HEK293 (cell line): ENCODE measurements around the gene ADA.

Experiments
- CTCF ChIA-PET: fragments of 350-600 bp; formaldehyde crosslinking; extraction: SDS; loops from one replicate; lab custom pipeline; 2021; ENCODE audit warnings: antibody characterized with exemption; lab: Yijun Ruan, JAX
- POLR2A ChIA-PET: fragments of 300-600 bp; formaldehyde crosslinking; extraction: SDS; loops from one replicate; lab custom pipeline; 2020; ENCODE audit warnings: antibody characterized with exemption, inconsistent platforms; lab: Yijun Ruan, JAX
- H3K27ac ChIP-seq: fragments of 200-500 bp; sonication (Bioruptor generic); 2 replicates; pipeline ENCODE4 v1.5.1; 2014; ENCODE audit warnings: low read depth, low read length, control low read depth, inconsistent platforms; ENCODE audit errors: extremely low read depth
- H3K36me3 ChIP-seq, 2 experiments: fragments of 200-500 bp in 1 of 2; sonication (Bioruptor generic) in 1 of 2; 1 replicate in 1 of 2; 2 replicates in 1 of 2; pipeline ENCODE4 v1.5.1; 2014 to 2017; ENCODE audit warnings: inconsistent platforms in 2 of 2, low read length in 2 of 2; ENCODE audit not compliant: control insufficient read depth in 2 of 2, insufficient read depth in 1 of 2
- H3K4me1 ChIP-seq: fragments of 200-500 bp; sonication (Bioruptor generic); 2 replicates; pipeline ENCODE4 v1.5.1; 2014; ENCODE audit warnings: mild to moderate bottlenecking, low read length, inconsistent platforms; ENCODE audit not compliant: control insufficient read depth, insufficient read depth
- H3K4me3 ChIP-seq: 2 replicates; pipeline ENCODE4 v1.5.1; 2011; ENCODE audit warnings: low read depth, mild to moderate bottlenecking, control low read depth, low read length, moderate library complexity
- H3K9me3 ChIP-seq: fragments of 200-500 bp; sonication (Bioruptor generic); 2 replicates; pipeline ENCODE4 v1.5.1; 2014; ENCODE audit warnings: low read depth, low read length, inconsistent platforms; ENCODE audit not compliant: control insufficient read depth, insufficient read depth
- FEZF1 ChIP-seq: fragments of 450-650 bp; formaldehyde crosslinking; IDR thresholded peaks from 2 replicates; pipeline ENCODE4 v1.5.1; 2016; ENCODE audit warnings: missing biosample characterization, missing genetic modification characterization
- GFI1B ChIP-seq: fragments of 450-650 bp; formaldehyde crosslinking; IDR thresholded peaks from 2 replicates; pipeline ENCODE4 v1.5.1; 2016; ENCODE audit warnings: missing biosample characterization, missing genetic modification characterization
- GLIS1 ChIP-seq: fragments of 450-650 bp; formaldehyde crosslinking; IDR thresholded peaks from 2 replicates; pipeline ENCODE4 v1.5.1; 2016; ENCODE audit warnings: missing biosample characterization, missing genetic modification characterization
- HIC1 ChIP-seq: fragments of 450-650 bp; formaldehyde crosslinking; IDR thresholded peaks from 2 replicates; pipeline ENCODE4 v1.5.1; 2016; ENCODE audit warnings: missing biosample characterization, missing genetic modification characterization
- KLF7 ChIP-seq: fragments of 450-650 bp; formaldehyde crosslinking; IDR thresholded peaks from 2 replicates; pipeline ENCODE4 v1.5.1; 2016; ENCODE audit warnings: missing biosample characterization, missing genetic modification characterization, borderline replicate concordance
- KLF9 ChIP-seq: fragments of 450-650 bp; formaldehyde crosslinking; IDR thresholded peaks from 2 replicates; pipeline ENCODE4 v1.5.1; 2016; ENCODE audit warnings: missing biosample characterization, missing genetic modification characterization, low read depth
- MEIS1 ChIP-seq: sonication (generic); formaldehyde crosslinking; IDR thresholded peaks from 2 replicates; pipeline ENCODE4 v1.8.1; 2022; ENCODE audit warnings: missing genetic modification reagents, mild to moderate bottlenecking, borderline replicate concordance
- ZBTB17 ChIP-seq: fragments of 450-650 bp; formaldehyde crosslinking; IDR thresholded peaks from 2 replicates; pipeline ENCODE4 v1.5.1; 2016; ENCODE audit warnings: missing biosample characterization, missing genetic modification characterization
- ZBTB21 ChIP-seq: fragments of 450-650 bp; formaldehyde crosslinking; IDR thresholded peaks from 2 replicates; pipeline ENCODE4 v1.5.1; 2017; ENCODE audit warnings: missing biosample characterization, missing genetic modification characterization
- ZNF133 ChIP-seq: fragments of 450-650 bp; formaldehyde crosslinking; IDR thresholded peaks from 2 replicates; pipeline ENCODE4 v1.5.1; 2016; ENCODE audit warnings: missing biosample characterization, missing genetic modification characterization
- ZNF146 ChIP-seq: fragments of 450-650 bp; formaldehyde crosslinking; IDR thresholded peaks from 2 replicates; pipeline ENCODE4 v1.5.1; 2016; ENCODE audit warnings: missing biosample characterization, missing genetic modification characterization
- ZNF157 ChIP-seq: fragments of 450-650 bp; formaldehyde crosslinking; IDR thresholded peaks from 2 replicates; pipeline ENCODE4 v1.5.1; 2016; ENCODE audit warnings: missing biosample characterization, missing genetic modification characterization
- ZNF19 ChIP-seq: fragments of 450-650 bp; formaldehyde crosslinking; IDR thresholded peaks from 2 replicates; pipeline ENCODE4; 2016; ENCODE audit warnings: missing biosample characterization, missing genetic modification characterization, low read depth
- ZNF2 ChIP-seq: fragments of 450-650 bp; formaldehyde crosslinking; IDR thresholded peaks from 2 replicates; pipeline ENCODE4 v1.5.1; 2016; ENCODE audit warnings: missing biosample characterization, missing genetic modification characterization
- ZNF223 ChIP-seq: fragments of 450-650 bp; formaldehyde crosslinking; IDR thresholded peaks from 2 replicates; pipeline ENCODE4 v1.5.1; 2016; ENCODE audit warnings: missing biosample characterization, missing genetic modification characterization
- ZNF239 ChIP-seq: fragments of 450-650 bp; formaldehyde crosslinking; IDR thresholded peaks from 2 replicates; pipeline ENCODE4 v1.5.1; 2016; ENCODE audit warnings: missing biosample characterization, missing genetic modification characterization
- ZNF354C ChIP-seq: fragments of 450-650 bp; formaldehyde crosslinking; IDR thresholded peaks from 2 replicates; pipeline ENCODE4 v1.5.1; 2016; ENCODE audit warnings: missing biosample characterization, missing genetic modification characterization, low read depth, borderline replicate concordance
- ZNF426 ChIP-seq: fragments of 450-650 bp; formaldehyde crosslinking; IDR thresholded peaks from 2 replicates; pipeline ENCODE4 v1.5.1; 2017; ENCODE audit warnings: missing biosample characterization, missing genetic modification characterization, mild to moderate bottlenecking, inconsistent platforms, moderate library complexity
- ZNF433 ChIP-seq: fragments of 450-650 bp; formaldehyde crosslinking; IDR thresholded peaks from 2 replicates; pipeline ENCODE4 v1.5.1; 2016; ENCODE audit warnings: missing biosample characterization, missing genetic modification characterization, low read depth
- ZNF48 ChIP-seq: fragments of 450-650 bp; formaldehyde crosslinking; IDR thresholded peaks from 2 replicates; pipeline ENCODE4 v1.5.1; 2016; ENCODE audit warnings: missing biosample characterization, missing genetic modification characterization
- ZNF529 ChIP-seq: fragments of 450-650 bp; formaldehyde crosslinking; IDR thresholded peaks from 2 replicates; pipeline ENCODE4 v1.5.1; 2017; ENCODE audit warnings: missing genetic modification characterization, missing biosample characterization; ENCODE audit not compliant: insufficient replicate concordance
- ZNF530 ChIP-seq: fragments of 450-650 bp; formaldehyde crosslinking; IDR thresholded peaks from 2 replicates; pipeline ENCODE4 v1.5.1; 2016; ENCODE audit warnings: low read depth, missing biosample characterization, missing genetic modification characterization
- ZNF555 ChIP-seq: fragments of 450-650 bp; formaldehyde crosslinking; conservative IDR thresholded peaks from 2 replicates; pipeline ENCODE4 v1.5.1; 2017; ENCODE audit warnings: missing biosample characterization, mild to moderate bottlenecking, missing genetic modification characterization, inconsistent platforms
- ZNF558 ChIP-seq: fragments of 450-650 bp; formaldehyde crosslinking; IDR thresholded peaks from 2 replicates; pipeline ENCODE4 v1.5.1; 2016; ENCODE audit warnings: missing biosample characterization, missing genetic modification characterization
- ZNF585B ChIP-seq: fragments of 450-650 bp; formaldehyde crosslinking; IDR thresholded peaks from 2 replicates; pipeline ENCODE4 v1.5.1; 2016; ENCODE audit warnings: missing biosample characterization, missing genetic modification characterization
- ZNF600 ChIP-seq: fragments of 450-650 bp; formaldehyde crosslinking; IDR thresholded peaks from 2 replicates; pipeline ENCODE4 v1.5.1; 2016; ENCODE audit warnings: missing biosample characterization, missing genetic modification characterization
- ZNF658 ChIP-seq: fragments of 450-650 bp; formaldehyde crosslinking; IDR thresholded peaks from 2 replicates; pipeline ENCODE4; 2016; ENCODE audit warnings: missing biosample characterization, missing genetic modification characterization
- ZNF768 ChIP-seq: fragments of 450-650 bp; formaldehyde crosslinking; IDR thresholded peaks from 2 replicates; pipeline ENCODE4 v1.5.1; 2018; ENCODE audit warnings: missing biosample characterization, mild to moderate bottlenecking, missing genetic modification characterization
- ZNF776 ChIP-seq: fragments of 450-650 bp; formaldehyde crosslinking; IDR thresholded peaks from 2 replicates; pipeline ENCODE4 v1.5.0; 2017; ENCODE audit warnings: missing biosample characterization, missing genetic modification characterization, borderline replicate concordance
- ZNF791 ChIP-seq: fragments of 450-650 bp; formaldehyde crosslinking; IDR thresholded peaks from 2 replicates; pipeline ENCODE4 v1.5.1; 2016; ENCODE audit warnings: missing biosample characterization, missing genetic modification characterization
- TF ChIP-seq, protein P1 (sequence below): fragments of 450-650 bp; formaldehyde crosslinking; IDR thresholded peaks from 2 replicates; pipeline ENCODE4 v1.5.1; 2016; ENCODE audit warnings: missing biosample characterization, missing genetic modification characterization

ADA gene

DNA sequence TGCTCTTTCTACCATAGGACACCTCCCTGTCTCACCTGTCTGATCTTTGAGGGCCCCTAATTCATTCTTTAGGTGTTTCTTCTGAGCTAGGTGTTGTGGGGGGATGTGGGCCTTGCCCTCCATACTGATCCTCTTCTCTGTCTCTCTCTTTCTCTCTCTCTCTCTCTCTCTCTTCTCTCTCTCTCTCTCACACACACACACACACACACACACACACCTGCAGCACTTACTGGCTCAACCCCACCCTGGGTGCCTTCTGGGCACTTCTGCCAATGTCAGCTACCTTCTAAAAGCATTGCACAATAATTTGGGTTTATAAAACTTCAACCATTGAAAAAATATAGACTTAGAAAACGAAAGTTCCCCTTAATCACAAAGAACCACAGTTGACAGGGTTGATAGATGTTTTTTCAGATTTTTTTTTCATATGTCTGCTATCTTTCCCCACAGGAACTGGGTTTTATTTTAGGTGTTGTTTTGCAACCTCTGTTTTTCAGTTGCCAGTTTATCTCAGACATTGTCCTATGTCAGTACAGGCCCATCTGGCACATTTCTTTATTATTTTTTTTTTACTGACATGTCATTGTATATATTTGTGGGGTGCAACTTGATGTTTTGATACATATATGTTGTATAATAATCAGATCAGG, 41.1 kb downstream of the ADA start:
- Histone ChIP-seq H3K4me3 (no peak overlapping the region), H3K36me3 (peaks cover 0 to 19% of the 10 kb centered on the region in 2 experiments; a peak in 1 of 3 replicates), H3K9me3 (no peaks in the 10 kb centered on the region), H3K27ac (no peak overlapping the region), H3K4me1 (no peaks in the 10 kb centered on the region)
- POLR2A ChIA-PET: interaction anchor here (0.6 to 0.8 kb wide), 4 partner anchors 39 to 226 kb away, joined by 3 to 4 read pairs (median 3); partner anchors contain the start of gene TTPAL
- CTCF ChIA-PET: interaction anchor here (0.5 to 4.1 kb wide), 36 partner anchors 8 to 1209 kb away, joined by 3 to 41 read pairs (median 4); partner anchors contain the start of genes PKIG and SERINC3
- no peak for TF ChIP-seq ZNF585B (tag by site-specific recombination)
- no peak for TF ChIP-seq FEZF1 (tag by site-specific recombination)
- TF ChIP-seq ZNF19 (tag by site-specific recombination): no peak
- TF ChIP-seq ZNF791 (tag by site-specific recombination): 0 out of 2 replicates have a peak, but pooled peaks have one; percentile 18

DNA sequence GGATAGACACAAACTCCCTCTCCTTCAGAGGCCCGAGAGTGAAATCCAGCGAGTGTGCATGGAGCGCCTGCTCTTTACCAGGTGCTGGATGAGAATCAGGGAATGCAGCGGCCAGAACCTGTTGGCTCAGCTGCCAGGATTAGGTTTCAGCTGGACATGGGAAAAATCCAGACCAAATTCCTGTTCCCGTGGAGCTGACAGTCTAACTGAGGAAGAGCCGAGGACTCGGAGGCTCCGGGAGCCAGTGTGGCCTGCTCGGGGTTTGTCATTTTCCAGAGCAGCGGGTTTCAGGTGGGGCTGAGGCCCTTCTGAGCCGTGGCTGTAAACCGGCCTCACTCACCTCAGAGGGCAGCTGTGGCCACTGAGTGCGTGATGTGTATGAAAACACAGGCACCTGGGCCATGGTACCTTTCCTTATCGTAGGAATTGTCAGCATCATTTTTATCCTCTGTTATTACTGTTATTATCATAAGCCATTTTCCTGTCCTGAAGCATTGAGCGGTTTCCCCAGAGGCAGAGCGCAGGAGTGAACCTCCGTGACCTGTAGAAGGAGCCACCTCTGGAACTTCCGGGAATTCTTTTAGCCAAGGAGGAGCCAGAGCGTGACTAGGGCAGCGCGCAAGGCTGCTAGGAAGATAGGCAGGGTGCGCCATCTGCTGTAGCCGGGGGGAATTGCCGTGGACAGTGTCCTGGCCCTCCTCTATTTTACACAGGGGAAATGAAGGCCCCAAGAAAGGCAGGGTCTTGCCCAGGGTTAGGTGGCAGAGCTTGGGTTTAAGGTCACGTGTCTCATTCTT, 41.8 kb downstream of the ADA start:
- POLR2A ChIA-PET: interaction anchor here (0.6 to 0.8 kb wide), 3 partner anchors 124 to 225 kb away, joined by 3 to 4 read pairs (median 3); partner anchors contain the start of gene TTPAL
- Histone ChIP-seq H3K9me3 (no peaks in the 10 kb centered on the region), H3K4me3 (no peak overlapping the region)
- TF ChIP-seq ZNF133 (tag by site-specific recombination) (no peak), HIC1 (tag by site-specific recombination) (no peak), ZNF223 (tag by site-specific recombination) (no peak), ZNF146 (tag by site-specific recombination) (no peak), ZNF529 (tag by site-specific recombination) (no peak), KLF9 (tag by site-specific recombination) (no peak), GLIS1 (no peak), ZNF157 (tag by site-specific recombination) (no peak), ZBTB17 (tag by site-specific recombination) (peak; percentile 67; the same call in 1 of the 2 replicates), ZNF555 (no peak), ZBTB21 (tag by site-specific recombination) (no peak), ZNF530 (tag by site-specific recombination) (no peak), ZNF48 (tag by site-specific recombination) (no peak), KLF7 (tag by site-specific recombination) (no peak), ZNF239 (tag by site-specific recombination) (no peak), ZNF433 (tag by site-specific recombination) (no peak), ZNF776 (tag by site-specific recombination) (no peak), ZNF426 (no peak), ZNF600 (tag by site-specific recombination) (0 out of 2 replicates have a peak, but pooled peaks have one; percentile 12), ZNF558 (tag by site-specific recombination) (0 out of 2 replicates have a peak, but pooled peaks have one; percentile 21), ZNF2 (tag by site-specific recombination) (peak; percentile 60; the same call in 1 of the 2 replicates), ZNF658 (no peak), ZNF354C (no peak), GFI1B (tag by site-specific recombination) (no peak), MEIS1 (CRISPR knock-in tag) (no peak), ZNF768 (tag by site-specific recombination) (no peak)
- TF ChIP-seq, protein P1, sequence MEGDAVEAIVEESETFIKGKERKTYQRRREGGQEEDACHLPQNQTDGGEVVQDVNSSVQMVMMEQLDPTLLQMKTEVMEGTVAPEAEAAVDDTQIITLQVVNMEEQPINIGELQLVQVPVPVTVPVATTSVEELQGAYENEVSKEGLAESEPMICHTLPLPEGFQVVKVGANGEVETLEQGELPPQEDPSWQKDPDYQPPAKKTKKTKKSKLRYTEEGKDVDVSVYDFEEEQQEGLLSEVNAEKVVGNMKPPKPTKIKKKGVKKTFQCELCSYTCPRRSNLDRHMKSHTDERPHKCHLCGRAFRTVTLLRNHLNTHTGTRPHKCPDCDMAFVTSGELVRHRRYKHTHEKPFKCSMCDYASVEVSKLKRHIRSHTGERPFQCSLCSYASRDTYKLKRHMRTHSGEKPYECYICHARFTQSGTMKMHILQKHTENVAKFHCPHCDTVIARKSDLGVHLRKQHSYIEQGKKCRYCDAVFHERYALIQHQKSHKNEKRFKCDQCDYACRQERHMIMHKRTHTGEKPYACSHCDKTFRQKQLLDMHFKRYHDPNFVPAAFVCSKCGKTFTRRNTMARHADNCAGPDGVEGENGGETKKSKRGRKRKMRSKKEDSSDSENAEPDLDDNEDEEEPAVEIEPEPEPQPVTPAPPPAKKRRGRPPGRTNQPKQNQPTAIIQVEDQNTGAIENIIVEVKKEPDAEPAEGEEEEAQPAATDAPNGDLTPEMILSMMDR: peak; percentile 97

More for the DNA sequence above, 41.8 kb downstream of the ADA start:
- CTCF ChIA-PET: interaction anchor here (0.5 to 4.1 kb wide), 39 partner anchors 8 to 1210 kb away, joined by 3 to 41 read pairs (median 4); partner anchors contain the start of gene PKIG
- no peak overlapping the region for H3K27ac ChIP-seq
- no peaks in the 10 kb centered on the region for H3K4me1 ChIP-seq
- peaks cover 0 to 14% of the 10 kb centered on the region in 2 experiments; a peak in 1 of 3 replicates for H3K36me3 ChIP-seq
